Pulmonary artery endothelial cell (primary cell): ENCODE data around the gene TFF1. TPM values are rescaled to one million over a fixed set of nuclear protein-coding genes. Genes with fewer than 3 reads are reported as not detected.

ENCODE experiments used
- DNase-seq: peaks from one replicate; pipeline ENCODE4 v3.0.0-alpha.2; 2011; ENCODE audit warnings: low read depth, low spot score
- total RNA-seq: library from RNA; depleted of rRNA; stranded (reverse); fragments of >200 nt; gene quantifications from 2 replicates; pipeline ENCODE4 v1.2.3, GENCODE V29; 2014

Gene TFF1
- total RNA-seq, 1 donor from 2014 or later = not detected

GRCh38 chr21:42398436-42399028 is 32.2 kb upstream of the TFF1 start:
- no peak for DNase-seq

- DNase-seq = no peak
Measured at GRCh38 chr21:42397746-42398394, 31.5 kb upstream of the TFF1 start.

- no peak for DNase-seq
Measured at GRCh38 chr21:42396799-42397745, 30.7 kb upstream of the TFF1 start.

GRCh38 chr21:42395905-42396651 is 29.7 kb upstream of the TFF1 start, which contains the start of gene TMPRSS3:
Gene TMPRSS3, minus strand, starts transcription at chr21:42396052. Its CDS starts 635 bp downstream, at chr21:42395417.
- DNase-seq = no peak

GRCh38 chr21:42395302-42395701 is 29.0 kb upstream of the TFF1 start:
- DNase-seq = no peak

GRCh38 chr21:42393443-42393950 is 27.2 kb upstream of the TFF1 start:
- no peak for DNase-seq

- peak; percentile 29 for DNase-seq
Measured at GRCh38 chr21:42392731-42393442, 26.6 kb upstream of the TFF1 start.

GRCh38 chr21:42391297-42391696 is 25.0 kb upstream of the TFF1 start:
- no peak for DNase-seq

GRCh38 chr21:42390696-42391095 is 24.4 kb upstream of the TFF1 start:
- DNase-seq = no peak

GRCh38 chr21:42390193-42390592 is 23.9 kb upstream of the TFF1 start:
- no peak for DNase-seq

GRCh38 chr21:42389449-42389835 is 23.1 kb upstream of the TFF1 start:
- no peak for DNase-seq

GRCh38 chr21:42388740-42389448 is 22.6 kb upstream of the TFF1 start:
- no peak for DNase-seq

GRCh38 chr21:42387843-42388340 is 21.6 kb upstream of the TFF1 start:
- DNase-seq = no peak

- DNase-seq = no peak
Measured at GRCh38 chr21:42387164-42387563, 20.8 kb upstream of the TFF1 start.

GRCh38 chr21:42386034-42386591 is 19.8 kb upstream of the TFF1 start:
- DNase-seq = no peak

- no peak for DNase-seq
Measured at GRCh38 chr21:42385619-42386018, 19.3 kb upstream of the TFF1 start.

GRCh38 chr21:42384989-42385388 is 18.7 kb upstream of the TFF1 start:
- DNase-seq = no peak

- DNase-seq = no peak
Measured at GRCh38 chr21:42384156-42384945, 18.0 kb upstream of the TFF1 start.

GRCh38 chr21:42383331-42383730 is 17.0 kb upstream of the TFF1 start:
- DNase-seq = no peak
